GM21737 (cell line): ENCODE data around the gene SLC7A8.

Experiments
- ATAC-seq: cut with Tn5 transposase; IDR thresholded peaks from one replicate; pipeline ENCODE4 v1.9.1; 2021; ENCODE audit warnings: mild to moderate bottlenecking, moderate library complexity; ENCODE audit not compliant: unreplicated experiment

SLC7A8 gene

DNA sequence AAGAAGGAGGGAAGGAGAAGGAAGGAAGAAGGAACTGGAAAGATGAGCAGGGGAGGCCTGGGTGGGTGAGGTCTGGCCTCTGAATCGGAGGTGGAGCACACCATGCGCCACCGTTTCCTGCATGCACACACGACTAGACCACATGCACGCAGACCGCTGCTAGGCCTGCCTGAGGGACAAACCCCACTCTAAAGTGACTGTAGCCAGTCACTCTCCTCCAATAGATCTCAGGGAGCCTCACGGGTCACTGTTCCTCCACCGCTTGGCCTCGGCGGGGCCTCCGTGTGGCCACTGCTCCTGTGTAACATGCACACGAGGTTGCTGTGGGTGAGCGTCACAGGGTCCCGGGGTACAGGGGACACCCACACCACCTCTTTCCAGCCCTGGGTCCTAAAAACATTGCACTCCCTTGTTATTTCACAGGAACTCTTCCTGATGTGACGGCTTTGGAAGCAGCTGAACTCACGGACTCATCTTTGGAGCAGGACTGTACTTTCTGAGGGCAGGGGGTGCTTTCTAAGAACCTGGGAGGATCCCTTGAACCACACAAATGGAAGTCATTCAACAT is 46.8 kb downstream of the SLC7A8 start:
- no peak for ATAC-seq

- ATAC-seq, result no peak
Observed at GRCh38 chr14:23132970-23133369, 50.5 kb downstream of the SLC7A8 start.

DNA sequence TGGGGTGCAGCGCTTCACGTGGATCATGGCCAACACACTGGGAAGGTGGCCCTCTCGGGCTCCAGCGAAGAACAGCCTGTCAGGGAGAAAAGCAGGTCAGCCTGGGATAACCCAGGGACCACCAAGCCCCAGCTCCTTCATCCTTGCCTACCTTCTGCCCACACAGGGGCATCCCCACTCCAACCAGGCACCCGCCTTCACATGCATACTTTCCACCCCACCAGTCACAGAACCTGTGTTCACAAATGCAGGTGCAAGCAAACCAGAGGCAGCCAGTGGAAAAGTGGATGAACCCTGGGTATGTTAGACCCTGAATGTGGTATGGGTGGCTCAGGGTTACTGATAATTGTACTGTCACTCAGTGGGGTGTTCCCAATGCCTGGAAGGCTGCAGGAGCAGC is 52.0 kb downstream of the SLC7A8 start:
- ATAC-seq, result no peak

- no peak for ATAC-seq
Observed at GRCh38 chr14:23130871-23131270, 52.6 kb downstream of the SLC7A8 start.

DNA sequence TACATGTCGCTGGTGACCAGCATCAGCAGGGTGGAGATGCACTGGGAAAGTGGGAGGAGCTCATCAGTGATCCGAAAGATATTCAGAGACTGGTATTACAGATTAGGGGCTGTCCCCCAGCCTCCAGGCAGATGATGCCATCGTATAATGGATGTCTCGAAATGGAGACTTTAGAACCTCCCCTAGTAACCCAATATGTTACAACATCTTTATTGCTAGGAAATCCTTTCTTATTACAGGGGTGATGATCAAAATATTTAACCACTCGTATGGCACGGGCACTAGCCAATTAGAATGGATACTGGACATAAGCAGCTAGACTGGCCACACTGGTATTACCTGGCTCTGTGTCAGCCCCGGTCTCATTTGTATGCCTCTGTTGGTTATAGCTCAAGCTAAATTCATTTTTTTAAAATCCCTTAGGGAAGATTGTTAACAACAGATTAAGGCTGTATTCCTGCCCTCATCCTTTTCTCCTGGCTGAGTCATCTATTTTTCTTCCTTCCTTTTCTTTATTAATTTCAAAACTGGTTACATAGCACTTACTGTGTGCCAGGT is 53.6 kb downstream of the SLC7A8 start:
- no peak for ATAC-seq

GRCh38 chr14:23128969-23129758 is 54.3 kb downstream of the SLC7A8 start:
- no peak for ATAC-seq

DNA sequence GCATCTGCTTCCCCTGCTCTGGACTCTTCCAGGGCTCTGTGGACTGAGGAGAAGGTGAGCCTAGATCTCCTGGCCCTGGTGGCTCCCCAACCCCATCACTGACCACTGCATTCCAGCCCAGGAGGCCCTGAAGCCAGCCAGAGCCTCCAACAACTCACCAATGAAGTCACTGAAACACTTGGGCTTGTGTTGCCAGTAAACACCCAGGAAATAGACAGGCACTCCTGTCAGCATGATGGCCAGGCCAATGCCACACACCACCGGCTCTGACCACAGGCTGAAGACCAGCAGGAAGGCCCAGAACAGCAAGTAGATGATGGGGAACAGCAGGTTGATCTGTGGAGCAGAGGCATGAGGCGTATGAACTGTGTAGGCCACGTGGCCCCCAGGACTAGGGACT is 55.6 kb downstream of the SLC7A8 start:
- ATAC-seq, result no peak

DNA sequence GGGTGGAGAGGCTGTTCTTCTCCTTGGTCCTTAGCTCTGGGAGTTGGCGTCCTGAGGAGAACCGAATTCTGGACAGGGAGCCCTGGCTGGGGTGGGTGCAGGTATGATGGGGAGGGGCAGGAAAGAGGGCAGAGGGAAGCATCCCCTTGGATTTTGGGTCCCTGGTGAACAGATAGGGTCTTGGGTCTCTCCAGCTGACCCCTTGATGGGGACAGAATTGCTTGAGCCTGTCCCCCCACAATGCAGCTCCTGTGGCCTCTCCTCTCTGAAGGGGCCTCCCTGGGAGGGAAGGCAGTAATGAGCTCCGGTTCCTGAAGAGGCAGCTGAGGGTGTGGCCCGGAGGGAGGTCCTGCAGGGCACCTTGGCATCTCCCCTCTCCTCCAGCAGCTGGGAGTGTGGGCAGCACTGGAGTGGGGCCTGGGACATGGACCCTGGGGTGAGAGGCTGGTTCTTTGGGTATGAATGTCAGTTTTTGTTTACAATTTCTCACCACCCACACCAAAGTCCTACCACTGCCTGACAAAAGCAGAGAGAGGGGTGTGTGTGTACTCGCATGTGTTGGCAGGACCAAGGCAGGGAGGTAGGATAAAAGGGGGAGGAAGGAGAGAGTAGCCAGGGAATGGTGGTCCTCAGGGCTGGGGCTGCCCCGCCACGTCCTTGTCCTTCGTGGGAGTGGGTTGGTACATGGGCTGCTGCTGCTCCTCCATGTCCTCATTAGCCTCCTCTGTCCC is 56.7 kb downstream of the SLC7A8 start:
- no peak for ATAC-seq

DNA sequence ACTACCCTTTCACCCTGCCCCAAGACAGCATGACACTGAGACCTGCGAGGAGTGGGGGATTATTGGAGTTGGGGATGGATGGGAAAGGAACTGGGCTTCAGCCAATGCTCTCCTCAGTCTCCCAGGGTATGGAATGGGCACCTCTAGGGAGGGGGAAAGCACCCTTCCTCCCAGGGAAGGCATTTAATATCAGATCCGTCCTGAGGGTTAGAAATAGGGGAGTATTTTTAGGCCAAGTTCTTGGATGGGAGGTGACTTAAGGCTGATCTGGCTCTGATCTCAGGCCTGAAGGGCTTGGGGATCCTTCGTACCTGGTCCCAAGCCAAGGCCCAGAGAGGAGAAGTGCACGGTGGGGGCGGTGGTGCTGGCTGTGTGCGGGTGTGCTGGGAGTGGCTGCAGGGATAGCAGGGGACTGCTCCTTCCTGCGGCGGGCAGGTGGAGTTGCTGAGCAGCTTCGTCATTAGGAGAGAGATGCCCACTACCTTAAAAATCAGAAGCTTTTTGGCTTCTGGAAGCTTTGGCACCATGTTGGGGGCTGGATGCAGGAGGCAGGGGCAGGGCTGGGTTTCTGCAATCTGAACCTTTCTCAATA is 57.4 kb downstream of the SLC7A8 start:
- ATAC-seq, result no peak

DNA sequence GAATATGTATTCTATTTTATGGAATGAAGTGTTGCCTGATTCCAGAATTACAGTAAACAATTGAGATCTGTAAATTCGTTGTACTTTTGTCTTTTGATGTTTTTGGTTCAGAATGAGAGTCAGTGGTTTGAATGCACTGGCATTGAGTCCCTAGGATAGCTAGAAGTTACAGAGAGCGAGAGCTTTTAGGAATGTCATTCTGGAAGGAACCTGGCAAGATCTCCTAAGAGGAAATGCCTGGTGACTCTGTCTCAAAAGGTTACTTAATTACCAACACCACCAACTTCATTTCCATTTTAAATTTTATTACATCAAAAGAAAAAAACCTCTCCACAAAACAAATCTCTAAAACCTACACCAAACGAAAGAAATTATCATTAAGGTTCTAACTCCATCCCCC is 58.4 kb downstream of the SLC7A8 start:
- ATAC-seq, result no peak

DNA sequence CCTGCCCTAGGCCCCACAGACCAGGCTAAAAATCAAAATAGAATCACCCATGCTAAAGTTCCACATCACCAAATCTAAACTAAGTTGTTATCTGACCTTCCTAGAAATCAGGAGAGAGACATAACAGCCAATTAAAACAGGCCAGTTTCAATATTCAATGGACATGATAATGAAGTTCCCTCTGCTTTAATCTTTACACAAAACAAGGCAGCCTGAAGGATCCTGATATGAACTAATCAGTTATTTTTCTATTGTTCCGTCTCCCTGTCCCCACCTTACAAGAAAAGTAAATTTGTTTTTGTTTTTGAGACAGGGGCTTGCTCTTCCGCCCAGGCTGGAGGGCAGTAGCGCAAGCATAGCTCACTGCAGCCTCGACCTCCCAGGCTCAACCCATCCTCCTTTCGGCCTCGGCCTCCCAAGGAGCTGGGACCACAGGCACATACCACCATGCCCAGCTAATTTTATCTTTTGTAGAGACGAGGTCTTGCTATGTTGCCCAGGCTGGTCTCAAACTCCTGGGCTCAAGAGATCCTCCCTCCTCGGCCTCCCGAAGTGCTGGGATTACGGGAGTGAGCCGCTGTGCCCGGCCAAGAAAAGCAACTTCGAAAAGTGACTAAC is 59.0 kb downstream of the SLC7A8 start:
- ATAC-seq, result no peak

DNA sequence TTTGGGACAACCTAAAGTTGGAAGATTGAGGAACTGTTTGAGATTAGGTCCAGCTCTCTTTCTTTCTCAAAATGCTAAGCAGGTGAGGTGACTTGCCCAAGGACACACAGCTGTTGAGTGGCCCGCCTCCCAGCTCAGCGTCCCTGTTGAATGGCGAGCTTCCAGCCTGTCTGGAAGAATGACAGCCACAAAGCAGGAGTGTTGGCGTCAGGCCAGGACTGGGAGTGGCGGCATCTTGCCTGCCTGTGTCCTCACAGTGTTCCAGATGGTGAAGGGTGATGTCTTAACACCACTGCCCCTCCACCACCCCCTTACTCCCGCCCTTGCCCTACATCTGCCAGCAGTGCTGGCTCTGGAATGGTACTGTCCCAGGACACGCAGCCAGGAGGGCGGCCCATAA is 60.0 kb downstream of the SLC7A8 start:
- no peak for ATAC-seq

- ATAC-seq, result no peak
Observed at GRCh38 chr14:23122086-23122485, 61.4 kb downstream of the SLC7A8 start.

DNA sequence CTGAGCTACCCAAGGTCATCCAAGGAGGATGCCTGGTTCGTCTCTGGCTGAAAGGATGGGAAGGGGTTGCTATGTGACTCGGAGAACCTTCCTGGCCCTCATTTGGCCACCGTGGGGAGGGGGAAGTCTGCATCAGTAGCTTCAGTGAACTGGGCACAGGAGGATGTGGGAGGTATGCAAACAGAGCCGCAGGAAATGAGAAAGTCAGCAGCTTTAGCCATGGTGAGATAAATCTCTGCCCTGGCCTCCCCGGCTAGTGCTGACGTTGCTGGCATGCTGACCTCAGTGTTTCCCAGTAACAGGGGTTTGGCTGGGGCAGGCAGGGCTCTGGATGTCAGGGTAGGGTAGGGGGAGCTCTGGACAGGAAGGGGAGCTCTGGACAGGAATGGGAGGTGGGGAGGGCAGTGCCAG is 62.1 kb downstream of the SLC7A8 start:
- ATAC-seq, result peak; percentile 51

DNA sequence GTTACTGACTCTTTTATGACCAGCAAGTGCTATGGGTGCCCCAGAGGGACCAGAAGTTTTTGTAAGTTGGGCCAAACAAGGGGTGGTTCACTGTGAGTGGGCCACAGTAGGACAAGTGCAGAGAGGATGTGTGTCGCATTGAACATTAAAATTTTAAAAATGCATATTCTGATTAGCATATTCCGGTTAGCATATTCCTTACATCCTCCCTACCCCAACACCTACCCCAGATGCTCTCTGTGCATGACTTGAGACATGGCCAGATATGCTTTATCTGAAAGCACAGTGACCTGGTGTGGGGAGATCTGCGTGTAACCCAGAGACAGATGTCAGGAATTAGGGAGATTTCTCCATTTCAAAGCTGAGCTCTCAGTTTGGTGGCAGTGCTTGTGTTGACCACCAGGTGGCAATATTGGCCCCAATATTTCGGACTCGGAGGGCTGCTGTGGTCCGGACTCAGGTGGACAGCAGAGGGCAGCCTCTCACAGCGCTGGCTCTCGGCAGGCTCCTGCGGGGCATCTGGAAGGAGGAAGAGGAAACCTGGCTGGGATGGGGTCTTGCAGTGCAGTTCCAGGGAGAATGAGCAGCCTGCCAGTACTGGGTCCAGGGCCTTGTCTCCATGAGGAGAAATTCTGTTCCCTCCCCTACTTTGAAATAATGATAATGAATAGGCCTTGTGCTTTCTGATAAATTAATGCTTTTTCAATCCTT is 62.8 kb downstream of the SLC7A8 start:
- peak; percentile 70 for ATAC-seq

DNA sequence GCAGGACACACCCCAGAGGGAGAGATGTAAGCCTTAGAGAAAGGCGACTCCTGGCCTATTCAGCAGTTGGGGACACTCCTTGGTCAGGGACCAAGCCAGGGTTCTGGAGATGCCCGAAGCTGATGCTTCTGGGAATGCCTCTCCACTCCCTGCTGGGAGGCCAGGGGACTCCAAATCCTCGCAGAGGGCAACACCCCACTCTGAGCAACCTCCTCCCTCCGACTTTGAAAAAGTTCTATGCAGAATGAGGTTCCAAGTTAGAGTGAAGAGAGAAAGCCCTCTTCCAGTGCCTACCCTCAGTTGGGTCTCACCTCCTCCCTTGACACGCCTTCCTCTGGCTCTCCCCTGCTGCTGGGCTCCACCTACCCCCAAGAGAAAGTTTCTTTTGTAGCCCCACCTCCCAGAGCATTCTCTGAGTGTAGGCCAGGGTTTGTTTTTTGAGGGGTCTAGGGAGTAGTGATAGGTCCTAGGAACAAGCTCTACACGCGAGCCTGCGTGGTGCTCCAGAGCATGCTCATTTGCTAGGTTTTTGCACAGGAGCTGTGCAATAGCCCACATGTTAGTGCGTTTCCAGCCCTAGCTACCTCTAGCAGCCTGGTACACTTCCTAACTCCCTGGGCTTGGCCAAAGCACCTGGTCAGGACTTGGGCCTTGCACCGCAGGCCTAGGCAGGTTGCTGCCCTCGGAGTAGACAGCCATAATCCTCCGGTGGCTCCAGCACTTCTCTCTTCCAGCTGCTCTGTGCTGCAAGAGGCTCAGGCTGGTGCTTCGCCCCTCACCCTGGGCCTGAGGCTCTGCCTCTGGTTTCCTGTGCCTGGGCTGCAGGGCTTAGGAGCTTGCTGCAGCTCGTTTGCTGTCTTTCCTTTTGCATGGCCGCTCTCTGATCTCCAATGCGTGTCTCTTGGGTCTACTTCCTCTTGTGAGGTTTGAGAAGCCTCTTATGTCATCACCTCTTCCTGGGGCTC is 63.8 kb downstream of the SLC7A8 start:
- ATAC-seq, result no peak

DNA sequence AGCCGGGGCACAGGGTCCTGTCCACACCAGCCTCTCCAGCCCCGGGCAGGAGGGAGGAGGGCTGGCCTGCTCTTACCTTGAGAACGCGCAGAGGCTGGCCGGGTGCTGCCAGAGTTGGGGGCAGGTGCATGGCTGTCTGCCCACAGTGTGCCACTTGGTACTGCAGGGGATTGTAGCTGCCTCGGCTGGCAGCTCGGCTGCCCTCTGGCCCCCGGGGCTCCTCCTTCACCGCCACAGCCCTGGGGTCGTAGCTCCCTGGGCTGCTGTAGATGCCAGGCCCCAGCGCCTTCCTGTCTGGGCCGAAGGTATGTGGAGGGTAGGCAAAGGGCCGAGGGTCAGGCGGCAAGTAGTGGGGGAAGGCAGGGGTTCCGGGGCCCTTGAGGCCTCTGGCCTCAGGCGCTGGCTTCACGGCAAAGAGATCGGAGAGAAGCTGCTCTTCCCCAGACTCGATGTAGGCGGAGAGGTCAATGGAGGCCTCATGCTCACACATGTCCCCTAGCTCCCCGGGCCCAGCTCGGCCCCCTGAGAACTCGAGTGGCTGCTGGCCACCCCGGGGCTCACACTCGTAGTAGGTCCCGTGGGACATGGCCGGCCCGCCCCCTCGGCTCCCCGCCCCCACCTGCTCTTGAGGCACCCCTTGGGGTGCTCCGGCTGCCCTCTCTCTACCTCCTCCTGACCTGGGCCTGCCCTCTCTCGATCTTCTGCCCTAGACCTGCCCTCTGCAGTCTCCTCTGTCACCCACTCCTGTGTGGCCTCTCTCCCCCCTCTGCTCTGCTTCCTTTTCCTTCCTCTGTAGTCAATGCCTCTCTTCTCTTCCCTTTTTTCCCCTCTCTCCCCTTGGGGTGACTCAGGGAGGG is 64.7 kb downstream of the SLC7A8 start, which contains the start of gene CEBPE:
CEBPE (minus strand) TSS at position 750 of the 857 bp plus-strand sequence; CDS start at position 586, 164 bp downstream.
- no peak for ATAC-seq

DNA sequence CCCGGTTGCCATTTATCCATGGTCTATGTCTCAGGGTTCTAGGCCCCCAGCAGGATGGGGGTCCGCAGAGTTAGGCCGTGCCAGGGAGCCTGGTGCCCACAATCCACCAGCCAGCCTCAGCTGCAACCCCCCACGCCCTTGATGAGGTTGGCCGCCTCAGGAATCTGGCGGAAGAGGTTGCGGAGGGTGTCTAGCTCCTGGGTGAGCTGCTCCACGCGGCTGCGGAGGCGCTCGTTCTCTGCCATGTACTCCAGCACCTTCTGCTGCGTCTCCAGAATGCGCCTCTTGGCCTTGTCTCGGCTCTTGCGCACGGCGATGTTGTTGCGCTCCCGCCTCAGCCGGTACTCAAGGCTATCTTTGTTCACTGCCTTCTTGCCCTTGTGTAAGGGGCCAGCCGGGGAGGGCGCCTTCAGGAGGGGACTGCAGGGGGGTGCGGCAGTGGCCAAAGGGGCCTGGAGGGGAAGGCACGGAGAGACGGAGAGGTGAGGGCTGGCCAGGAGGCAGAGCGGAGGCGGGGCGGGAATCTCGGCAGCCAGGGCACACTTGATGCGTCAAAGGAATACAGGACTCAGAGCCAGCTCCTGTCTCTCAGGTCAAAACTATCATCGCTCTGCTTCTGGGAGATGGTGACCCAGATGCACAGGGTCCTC is 66.0 kb downstream of the SLC7A8 start:
- no peak for ATAC-seq
